Stomach (tissue), 4 donors: ENCODE data around the gene ITGAD.

Experiments
- POLR2A ChIP-seq, 4 donors: fragments of 450-650 bp; IDR thresholded peaks; one replicate each; pipeline ENCODE4 v1.6.1; 2016; ENCODE audit warnings: antibody characterized with exemption in 4 of 4, control low read depth in 2 of 4, mild to moderate bottlenecking in 1 of 4, moderate library complexity in 1 of 4
- TF ChIP-seq, protein P1 (sequence below), 7 experiments: fragments of 450-650 bp in 4 of 7; fragments of 200-600 bp in 3 of 7; sonication (generic) in 3 of 7; IDR thresholded peaks; one replicate each; pipeline ENCODE4 v1.5.1; 2016 to 2019; ENCODE audit warnings: antibody characterized with exemption in 7 of 7, control low read depth in 2 of 7, mild to moderate bottlenecking in 1 of 7

DNA sequence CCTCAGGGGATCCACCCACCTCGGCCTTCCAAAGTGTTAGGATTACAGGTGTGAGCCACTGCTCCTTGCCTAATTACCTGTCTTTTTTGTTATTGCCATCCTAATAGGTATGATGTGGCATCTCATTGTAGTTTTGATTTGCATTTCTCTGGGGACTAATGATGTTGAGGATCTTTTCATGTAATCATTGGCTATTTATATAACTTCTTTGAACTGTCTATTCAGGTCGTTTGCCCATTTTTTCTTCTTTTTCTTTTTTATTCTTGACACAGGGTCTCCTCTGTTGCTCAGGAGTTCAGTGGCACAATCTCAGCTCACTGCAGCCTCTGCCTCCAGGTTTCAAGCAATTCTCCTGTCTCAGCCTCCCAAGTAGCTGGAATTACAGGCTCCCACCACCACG is 77.5 kb downstream of the ITGAD start:
- TF ChIP-seq, protein P1, sequence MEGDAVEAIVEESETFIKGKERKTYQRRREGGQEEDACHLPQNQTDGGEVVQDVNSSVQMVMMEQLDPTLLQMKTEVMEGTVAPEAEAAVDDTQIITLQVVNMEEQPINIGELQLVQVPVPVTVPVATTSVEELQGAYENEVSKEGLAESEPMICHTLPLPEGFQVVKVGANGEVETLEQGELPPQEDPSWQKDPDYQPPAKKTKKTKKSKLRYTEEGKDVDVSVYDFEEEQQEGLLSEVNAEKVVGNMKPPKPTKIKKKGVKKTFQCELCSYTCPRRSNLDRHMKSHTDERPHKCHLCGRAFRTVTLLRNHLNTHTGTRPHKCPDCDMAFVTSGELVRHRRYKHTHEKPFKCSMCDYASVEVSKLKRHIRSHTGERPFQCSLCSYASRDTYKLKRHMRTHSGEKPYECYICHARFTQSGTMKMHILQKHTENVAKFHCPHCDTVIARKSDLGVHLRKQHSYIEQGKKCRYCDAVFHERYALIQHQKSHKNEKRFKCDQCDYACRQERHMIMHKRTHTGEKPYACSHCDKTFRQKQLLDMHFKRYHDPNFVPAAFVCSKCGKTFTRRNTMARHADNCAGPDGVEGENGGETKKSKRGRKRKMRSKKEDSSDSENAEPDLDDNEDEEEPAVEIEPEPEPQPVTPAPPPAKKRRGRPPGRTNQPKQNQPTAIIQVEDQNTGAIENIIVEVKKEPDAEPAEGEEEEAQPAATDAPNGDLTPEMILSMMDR (IDR thresholded peaks at IDR 0.05) = no peak
- no peak for TF ChIP-seq POLR2A (IDR thresholded peaks at IDR 0.05)
